SK-N-SH treated with all-trans-retinoic acid at 6 μM for 48 hours (cell line): ENCODE results near the gene PPP3CA.

ENCODE experiments used
- ATAC-seq: fragments of 200-7000 bp; cut with Tn5 transposase; 3 replicates; pipeline ENCODE4 v1.9.1; 2020; ENCODE audit warnings: mild to moderate bottlenecking, moderate library complexity
- ARNTL ChIP-seq: fragments of 450-650 bp; formaldehyde crosslinking; IDR thresholded peaks from 2 replicates; pipeline ENCODE4 v1.5.0; 2020; ENCODE audit warnings: low read depth, mild to moderate bottlenecking, moderate library complexity, borderline replicate concordance
- BACH2 ChIP-seq: fragments of 250-450 bp; sonication (Bioruptor Pico); IDR thresholded peaks from 2 replicates; pipeline ENCODE4 v1.9.0; 2021; ENCODE audit warnings: mild to moderate bottlenecking, borderline replicate concordance
- CSRNP3 ChIP-seq: fragments of 250-450 bp; sonication (Bioruptor Pico); IDR thresholded peaks from 2 replicates; pipeline ENCODE4 v1.5.1; 2021; ENCODE audit warnings: mild to moderate bottlenecking, moderate library complexity
- ESRRG ChIP-seq: fragments of 250-450 bp; sonication (Bioruptor Pico); IDR thresholded peaks from 2 replicates; pipeline ENCODE4 v1.6.1; 2021; ENCODE audit warnings: mild to moderate bottlenecking
- GLIS3 ChIP-seq: fragments of 250-450 bp; sonication (Bioruptor Pico); IDR thresholded peaks from 2 replicates; pipeline ENCODE4 v1.5.0; 2020; ENCODE audit warnings: mild to moderate bottlenecking, moderate library complexity
- OSR1 ChIP-seq: fragments of 250-450 bp; sonication (Bioruptor Pico); IDR thresholded peaks from 2 replicates; pipeline ENCODE4 v1.8.0; 2022; ENCODE audit warnings: moderate library complexity, mild to moderate bottlenecking, inconsistent platforms
- PATZ1 ChIP-seq: fragments of 250-450 bp; sonication (Bioruptor Pico); IDR thresholded peaks from 2 replicates; pipeline ENCODE4 v1.8.0; 2020; ENCODE audit warnings: mild to moderate bottlenecking, moderate library complexity, borderline replicate concordance
- PPARA ChIP-seq: fragments of 250-450 bp; sonication (Bioruptor Pico); IDR thresholded peaks from 2 replicates; pipeline ENCODE4 v1.5.0; 2020; ENCODE audit warnings: mild to moderate bottlenecking, borderline replicate concordance
- SNAI2 ChIP-seq: fragments of 250-450 bp; sonication (Bioruptor Pico); IDR thresholded peaks from 2 replicates; pipeline ENCODE4 v1.5.0; 2020; ENCODE audit warnings: mild to moderate bottlenecking, moderate library complexity
- TOX ChIP-seq: fragments of 250-450 bp; sonication (Bioruptor Pico); IDR thresholded peaks from 2 replicates; pipeline ENCODE4 v1.8.0; 2021; ENCODE audit warnings: mild to moderate bottlenecking, moderate library complexity, borderline replicate concordance
- TSHZ2 ChIP-seq: fragments of 250-450 bp; sonication (Bioruptor Pico); IDR thresholded peaks from 2 replicates; pipeline ENCODE4 v1.5.0; 2020; ENCODE audit warnings: mild to moderate bottlenecking, moderate library complexity
- ZC3H10 ChIP-seq: fragments of 250-450 bp; sonication (Bioruptor Pico); IDR thresholded peaks from 2 replicates; pipeline ENCODE4 v1.5.1; 2021; ENCODE audit warnings: mild to moderate bottlenecking, moderate library complexity
- ZFP3 ChIP-seq: fragments of 250-450 bp; sonication (Bioruptor Pico); IDR thresholded peaks from 2 replicates; pipeline ENCODE4 v1.5.0; 2020; ENCODE audit warnings: mild to moderate bottlenecking, moderate library complexity
- ZFP30 ChIP-seq: fragments of 450-650 bp; formaldehyde crosslinking; IDR thresholded peaks from 2 replicates; pipeline ENCODE4 v1.5.0; 2022; ENCODE audit warnings: mild to moderate bottlenecking, moderate library complexity
- ZNF565 ChIP-seq: fragments of 450-650 bp; formaldehyde crosslinking; conservative IDR thresholded peaks from 2 replicates; pipeline ENCODE4 v1.5.0; 2020; ENCODE audit warnings: low read depth, mild to moderate bottlenecking, moderate library complexity
- ZNF70 ChIP-seq: fragments of 450-650 bp; formaldehyde crosslinking; IDR thresholded peaks from 2 replicates; pipeline ENCODE4 v1.5.0; 2020; ENCODE audit warnings: mild to moderate bottlenecking, moderate library complexity
- ZNF8 ChIP-seq: fragments of 450-650 bp; formaldehyde crosslinking; IDR thresholded peaks from 2 replicates; pipeline ENCODE4 v1.5.0; 2020; ENCODE audit warnings: mild to moderate bottlenecking, moderate library complexity
- TF ChIP-seq, protein P1 (sequence below): fragments of 250-450 bp; sonication (Bioruptor Pico); IDR thresholded peaks from 2 replicates; pipeline ENCODE4 v1.8.0; 2021; ENCODE audit warnings: low read depth, mild to moderate bottlenecking, moderate library complexity, borderline replicate concordance

The PPP3CA gene

GRCh38 chr4:101188906-101189305 is 158.4 kb downstream of the PPP3CA start:
- TF ChIP-seq OSR1: no peak
- TF ChIP-seq ZFP30 (CRISPR knock-in tag): no peak
- TF ChIP-seq PATZ1 (CRISPR knock-in tag): no peak
- no peak for TF ChIP-seq ZNF565 (CRISPR knock-in tag)
- TF ChIP-seq BACH2: no peak
- no peak for TF ChIP-seq TSHZ2 (CRISPR knock-in tag)
- no peak for TF ChIP-seq ZNF70 (CRISPR knock-in tag)
- TF ChIP-seq ZNF8: no peak
- TF ChIP-seq SNAI2 (CRISPR knock-in tag): no peak
- no peak for TF ChIP-seq ZFP3
- TF ChIP-seq CSRNP3 (CRISPR knock-in tag): no peak
- TF ChIP-seq ZC3H10: no peak
- ATAC-seq: no peak

- ATAC-seq: no peak
- TF ChIP-seq ZNF8: peak; percentile 57; the same call in 1 of the 2 replicates
- TF ChIP-seq PATZ1 (CRISPR knock-in tag): no peak
- no peak for TF ChIP-seq ESRRG
These were observed 159.5 kb downstream of the PPP3CA start for GRCh38 chr4:101187841-101188240.

DNA sequence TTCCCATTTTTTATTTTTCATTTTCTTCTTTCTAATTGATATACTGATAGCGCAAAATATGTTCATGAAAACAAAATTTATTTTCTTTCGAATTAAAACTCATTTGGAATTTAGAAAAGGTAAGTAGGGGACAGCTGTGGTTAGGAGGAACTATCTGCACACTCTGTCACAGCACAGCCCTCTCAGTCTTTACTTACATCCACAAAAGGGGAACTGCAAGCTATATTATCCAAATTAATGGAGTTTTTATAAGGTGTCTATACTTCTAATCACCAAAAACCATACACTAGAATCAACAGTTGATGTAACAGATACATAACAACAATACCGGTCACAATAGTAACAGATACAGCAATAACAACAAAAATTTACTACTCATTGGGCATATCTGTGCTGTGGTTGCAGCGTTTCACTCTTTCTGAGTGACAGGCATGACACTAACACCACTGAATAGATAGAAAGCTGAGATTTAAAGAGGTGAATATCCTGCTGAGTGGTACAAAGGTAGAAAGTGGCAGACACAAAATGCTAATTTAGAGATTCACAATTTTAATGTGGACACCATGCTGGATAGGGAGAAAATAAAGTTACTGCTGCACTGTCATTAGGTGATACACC is 160.7 kb downstream of the PPP3CA start:
- TF ChIP-seq TOX (no peak), PPARA (CRISPR knock-in tag) (no peak)
- ATAC-seq: no peak

DNA sequence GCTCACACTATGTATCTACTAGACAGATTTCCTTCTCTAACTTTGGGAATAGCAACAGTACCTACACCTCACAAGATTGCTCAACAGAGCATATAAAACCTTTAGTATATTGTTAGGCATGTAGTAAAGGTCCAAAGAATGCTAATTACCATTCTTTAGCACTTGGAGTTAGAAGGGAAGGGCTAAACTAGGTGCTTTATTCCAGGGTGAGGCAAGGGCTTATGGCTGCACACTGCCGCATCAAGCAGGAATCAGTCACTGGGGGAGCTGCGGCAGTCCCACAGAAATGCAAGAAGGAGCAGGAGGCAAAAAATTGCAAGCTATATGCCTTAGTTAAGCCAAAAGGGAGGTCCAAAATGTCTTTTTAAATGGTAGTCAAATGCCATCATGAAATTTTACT is 162.7 kb downstream of the PPP3CA start:
- ATAC-seq: no peak
- TF ChIP-seq ARNTL: no peak
- TF ChIP-seq GLIS3 (CRISPR knock-in tag): no peak
- no peak for TF ChIP-seq ESRRG
- TF ChIP-seq CSRNP3 (CRISPR knock-in tag): no peak

- TF ChIP-seq, protein P1, sequence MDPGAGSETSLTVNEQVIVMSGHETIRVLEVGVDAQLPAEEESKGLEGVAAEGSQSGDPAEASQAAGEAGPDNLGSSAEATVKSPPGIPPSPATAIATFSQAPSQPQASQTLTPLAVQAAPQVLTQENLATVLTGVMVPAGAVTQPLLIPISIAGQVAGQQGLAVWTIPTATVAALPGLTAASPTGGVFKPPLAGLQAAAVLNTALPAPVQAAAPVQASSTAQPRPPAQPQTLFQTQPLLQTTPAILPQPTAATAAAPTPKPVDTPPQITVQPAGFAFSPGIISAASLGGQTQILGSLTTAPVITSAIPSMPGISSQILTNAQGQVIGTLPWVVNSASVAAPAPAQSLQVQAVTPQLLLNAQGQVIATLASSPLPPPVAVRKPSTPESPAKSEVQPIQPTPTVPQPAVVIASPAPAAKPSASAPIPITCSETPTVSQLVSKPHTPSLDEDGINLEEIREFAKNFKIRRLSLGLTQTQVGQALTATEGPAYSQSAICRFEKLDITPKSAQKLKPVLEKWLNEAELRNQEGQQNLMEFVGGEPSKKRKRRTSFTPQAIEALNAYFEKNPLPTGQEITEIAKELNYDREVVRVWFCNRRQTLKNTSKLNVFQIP (CRISPR knock-in tag): no peak
- TF ChIP-seq ARNTL (no peak), SNAI2 (CRISPR knock-in tag) (no peak), TOX (no peak), PPARA (CRISPR knock-in tag) (no peak), GLIS3 (CRISPR knock-in tag) (no peak), BACH2 (no peak), ZFP3 (no peak), ZC3H10 (no peak)
These were observed 163.5 kb downstream of the PPP3CA start for GRCh38 chr4:101183666-101184373.

More at GRCh38 chr4:101183666-101184373, 163.5 kb downstream of the PPP3CA start:
- ATAC-seq: no peak
